NCI-H82 (cell line): Measurements from ENCODE around the gene LTB.
A peak's percentile ranks its signal among the peaks of the same experiment; 100 is the strongest.

ENCODE experiments used
- DNase-seq: peaks from one replicate; lab custom pipeline; 2025; lab: John Stamatoyannopoulos, UW

Gene LTB

DNA sequence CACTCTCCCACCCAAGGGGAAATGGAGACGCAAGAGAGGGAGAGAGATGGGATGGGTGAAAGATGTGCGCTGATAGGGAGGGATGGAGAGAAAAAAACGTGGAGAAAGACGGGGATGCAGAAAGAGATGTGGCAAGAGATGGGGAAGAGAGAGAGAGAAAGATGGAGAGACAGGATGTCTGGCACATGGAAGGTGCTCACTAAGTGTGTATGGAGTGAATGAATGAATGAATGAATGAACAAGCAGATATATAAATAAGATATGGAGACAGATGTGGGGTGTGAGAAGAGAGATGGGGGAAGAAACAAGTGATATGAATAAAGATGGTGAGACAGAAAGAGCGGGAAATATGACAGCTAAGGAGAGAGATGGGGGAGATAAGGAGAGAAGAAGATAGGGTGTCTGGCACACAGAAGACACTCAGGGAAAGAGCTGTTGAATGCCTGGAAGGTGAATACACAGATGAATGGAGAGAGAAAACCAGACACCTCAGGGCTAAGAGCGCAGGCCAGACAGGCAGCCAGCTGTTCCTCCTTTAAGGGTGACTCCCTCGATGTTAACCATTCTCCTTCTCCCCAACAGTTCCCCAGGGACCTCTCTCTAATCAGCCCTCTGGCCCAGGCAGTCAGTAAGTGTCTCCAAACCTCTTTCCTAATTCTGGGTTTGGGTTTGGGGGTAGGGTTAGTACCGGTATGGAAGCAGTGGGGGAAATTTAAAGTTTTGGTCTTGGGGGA, 6.1 kb downstream of the LTB start:
- peak; percentile 47 for DNase-seq

GRCh38 chr6:31575335-31575901, 6.8 kb downstream of the LTB start, which contains the start of gene TNF:
TNF (plus strand) TSS chr6:31575565; CDS start chr6:31575742, 177 bp downstream.
- DNase-seq, result no peak

DNA sequence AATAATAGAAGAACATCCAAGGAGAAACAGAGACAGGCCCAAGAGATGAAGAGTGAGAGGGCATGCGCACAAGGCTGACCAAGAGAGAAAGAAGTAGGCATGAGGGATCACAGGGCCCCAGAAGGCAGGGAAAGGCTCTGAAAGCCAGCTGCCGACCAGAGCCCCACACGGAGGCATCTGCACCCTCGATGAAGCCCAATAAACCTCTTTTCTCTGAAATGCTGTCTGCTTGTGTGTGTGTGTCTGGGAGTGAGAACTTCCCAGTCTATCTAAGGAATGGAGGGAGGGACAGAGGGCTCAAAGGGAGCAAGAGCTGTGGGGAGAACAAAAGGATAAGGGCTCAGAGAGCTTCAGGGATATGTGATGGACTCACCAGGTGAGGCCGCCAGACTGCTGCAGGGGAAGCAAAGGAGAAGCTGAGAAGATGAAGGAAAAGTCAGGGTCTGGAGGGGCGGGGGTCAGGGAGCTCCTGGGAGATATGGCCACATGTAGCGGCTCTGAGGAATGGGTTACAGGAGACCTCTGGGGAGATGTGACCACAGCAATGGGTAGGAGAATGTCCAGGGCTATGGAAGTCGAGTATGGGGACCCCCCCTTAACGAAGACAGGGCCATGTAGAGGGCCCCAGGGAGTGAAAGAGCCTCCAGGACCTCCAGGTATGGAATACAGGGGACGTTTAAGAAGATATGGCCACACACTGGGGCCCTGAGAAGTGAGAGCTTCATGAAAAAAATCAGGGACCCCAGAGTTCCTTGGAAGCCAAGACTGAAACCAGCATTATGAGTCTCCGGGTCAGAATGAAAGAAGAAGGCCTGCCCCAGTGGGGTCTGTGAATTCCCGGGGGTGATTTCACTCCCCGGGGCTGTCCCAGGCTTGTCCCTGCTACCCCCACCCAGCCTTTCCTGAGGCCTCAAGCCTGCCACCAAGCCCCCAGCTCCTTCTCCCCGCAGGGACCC, 7.8 kb downstream of the LTB start:
- DNase-seq, result no peak

DNA sequence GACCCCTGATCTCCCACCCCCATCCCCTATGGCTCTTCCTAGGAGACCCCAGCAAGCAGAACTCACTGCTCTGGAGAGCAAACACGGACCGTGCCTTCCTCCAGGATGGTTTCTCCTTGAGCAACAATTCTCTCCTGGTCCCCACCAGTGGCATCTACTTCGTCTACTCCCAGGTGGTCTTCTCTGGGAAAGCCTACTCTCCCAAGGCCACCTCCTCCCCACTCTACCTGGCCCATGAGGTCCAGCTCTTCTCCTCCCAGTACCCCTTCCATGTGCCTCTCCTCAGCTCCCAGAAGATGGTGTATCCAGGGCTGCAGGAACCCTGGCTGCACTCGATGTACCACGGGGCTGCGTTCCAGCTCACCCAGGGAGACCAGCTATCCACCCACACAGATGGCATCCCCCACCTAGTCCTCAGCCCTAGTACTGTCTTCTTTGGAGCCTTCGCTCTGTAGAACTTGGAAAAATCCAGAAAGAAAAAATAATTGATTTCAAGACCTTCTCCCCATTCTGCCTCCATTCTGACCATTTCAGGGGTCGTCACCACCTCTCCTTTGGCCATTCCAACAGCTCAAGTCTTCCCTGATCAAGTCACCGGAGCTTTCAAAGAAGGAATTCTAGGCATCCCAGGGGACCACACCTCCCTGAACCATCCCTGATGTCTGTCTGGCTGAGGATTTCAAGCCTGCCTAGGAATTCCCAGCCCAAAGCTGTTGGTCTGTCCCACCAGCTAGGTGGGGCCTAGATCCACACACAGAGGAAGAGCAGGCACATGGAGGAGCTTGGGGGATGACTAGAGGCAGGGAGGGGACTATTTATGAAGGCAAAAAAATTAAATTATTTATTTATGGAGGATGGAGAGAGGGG, 8.8 kb downstream of the LTB start:
- no peak for DNase-seq

DNA sequence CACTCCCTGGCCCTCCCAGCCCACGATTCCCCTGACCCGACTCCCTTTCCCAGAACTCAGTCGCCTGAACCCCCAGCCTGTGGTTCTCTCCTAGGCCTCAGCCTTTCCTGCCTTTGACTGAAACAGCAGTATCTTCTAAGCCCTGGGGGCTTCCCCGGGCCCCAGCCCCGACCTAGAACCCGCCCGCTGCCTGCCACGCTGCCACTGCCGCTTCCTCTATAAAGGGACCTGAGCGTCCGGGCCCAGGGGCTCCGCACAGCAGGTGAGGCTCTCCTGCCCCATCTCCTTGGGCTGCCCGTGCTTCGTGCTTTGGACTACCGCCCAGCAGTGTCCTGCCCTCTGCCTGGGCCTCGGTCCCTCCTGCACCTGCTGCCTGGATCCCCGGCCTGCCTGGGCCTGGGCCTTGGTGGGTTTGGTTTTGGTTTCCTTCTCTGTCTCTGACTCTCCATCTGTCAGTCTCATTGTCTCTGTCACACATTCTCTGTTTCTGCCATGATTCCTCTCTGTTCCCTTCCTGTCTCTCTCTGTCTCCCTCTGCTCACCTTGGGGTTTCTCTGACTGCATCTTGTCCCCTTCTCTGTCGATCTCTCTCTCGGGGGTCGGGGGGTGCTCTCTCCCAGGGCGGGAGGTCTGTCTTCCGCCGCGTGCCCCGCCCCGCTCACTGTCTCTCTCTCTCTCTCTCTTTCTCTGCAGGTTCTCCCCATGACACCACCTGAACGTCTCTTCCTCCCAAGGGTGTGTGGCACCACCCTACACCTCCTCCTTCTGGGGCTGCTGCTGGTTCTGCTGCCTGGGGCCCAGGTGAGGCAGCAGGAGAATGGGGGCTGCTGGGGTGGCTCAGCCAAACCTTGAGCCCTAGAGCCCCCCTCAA, 9.9 kb downstream of the LTB start, which contains the start of gene LTA:
Gene LTA, plus strand, starts transcription at position 249 of the 871 bp plus-strand sequence. Its CDS starts 454 bp downstream, at position 703.
- no peak for DNase-seq

- no peak for DNase-seq
Measured at GRCh38 chr6:31569861-31570536, 12.2 kb downstream of the LTB start.

- DNase-seq, result no peak
Measured at GRCh38 chr6:31568537-31568961, 13.7 kb downstream of the LTB start.

DNA sequence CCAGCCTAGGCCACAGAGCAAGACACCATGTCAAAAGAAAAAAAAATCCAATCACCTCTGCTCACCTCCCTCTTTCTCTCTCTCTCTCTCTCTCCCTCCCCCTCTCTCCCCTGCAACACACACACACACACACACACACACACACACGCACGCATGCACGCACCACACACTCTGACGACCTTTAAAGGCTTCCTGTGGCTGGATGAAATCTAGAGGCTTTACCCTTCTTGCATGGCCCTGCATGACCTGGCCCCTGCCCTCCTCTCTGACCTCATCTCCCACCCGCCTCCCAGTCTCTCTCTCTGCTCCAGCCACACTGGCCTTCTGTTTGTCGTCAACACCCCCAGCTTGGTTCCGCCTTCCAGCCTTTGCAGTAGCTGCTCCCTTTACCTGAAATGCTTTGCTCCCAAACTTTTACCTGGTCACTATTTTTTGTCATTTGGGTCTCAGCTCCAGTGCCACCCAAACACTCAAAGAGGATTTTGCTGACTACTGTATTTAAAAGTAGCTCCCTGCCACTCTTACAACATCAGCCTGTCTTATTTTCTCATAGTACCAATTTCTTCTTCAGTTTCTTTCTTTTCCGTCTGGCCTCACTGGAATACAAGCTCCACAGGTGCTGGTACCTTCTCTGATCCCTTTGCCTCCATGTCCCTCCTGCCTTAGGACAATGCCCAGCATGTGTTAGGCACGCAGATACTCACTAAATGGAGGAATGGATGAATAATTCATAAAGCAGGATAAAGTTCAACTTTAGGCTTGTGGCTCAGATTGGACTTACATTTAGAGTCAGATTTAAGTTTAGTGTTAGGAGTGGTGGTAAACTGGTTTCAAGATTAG, 14.5 kb downstream of the LTB start:
- no peak for DNase-seq

GRCh38 chr6:31560697-31561058, 21.5 kb downstream of the LTB start:
- no peak for DNase-seq

DNA sequence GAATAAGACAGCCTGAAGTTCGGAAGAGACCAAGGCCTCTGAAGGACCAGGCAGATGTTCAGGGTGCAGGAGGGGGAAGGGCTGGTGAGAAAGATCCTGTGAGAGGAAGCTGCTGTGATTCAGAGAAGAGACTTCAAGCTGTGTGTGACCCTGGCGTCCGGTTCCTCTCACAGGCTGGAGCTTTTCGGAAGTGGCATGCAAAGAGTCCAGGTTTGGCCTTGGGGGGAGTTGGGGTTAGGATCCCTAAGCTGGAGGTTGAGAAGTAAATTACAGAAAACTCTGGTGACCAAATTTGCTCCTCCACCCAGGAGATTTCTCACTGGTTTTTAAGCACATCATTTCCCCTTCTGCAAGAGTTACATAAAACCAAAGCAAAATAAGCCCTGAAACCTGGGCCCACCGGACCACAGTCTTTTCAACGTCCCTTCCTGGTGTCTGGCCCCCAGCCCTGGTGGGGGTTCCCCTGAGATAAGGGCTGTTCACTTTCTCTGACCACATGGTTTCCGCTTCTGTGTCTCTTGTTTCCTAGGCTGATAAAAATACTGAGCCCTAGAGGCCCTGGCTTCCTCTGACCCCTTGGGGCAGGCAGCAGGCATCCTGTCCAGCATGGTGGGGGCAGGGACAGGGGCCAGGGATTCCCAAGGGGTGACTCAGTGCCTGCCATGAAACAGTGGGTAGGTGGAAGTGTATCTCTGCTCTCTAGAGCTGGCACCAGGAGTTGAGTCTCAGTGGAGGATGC, 22.1 kb downstream of the LTB start:
- DNase-seq, result no peak

DNA sequence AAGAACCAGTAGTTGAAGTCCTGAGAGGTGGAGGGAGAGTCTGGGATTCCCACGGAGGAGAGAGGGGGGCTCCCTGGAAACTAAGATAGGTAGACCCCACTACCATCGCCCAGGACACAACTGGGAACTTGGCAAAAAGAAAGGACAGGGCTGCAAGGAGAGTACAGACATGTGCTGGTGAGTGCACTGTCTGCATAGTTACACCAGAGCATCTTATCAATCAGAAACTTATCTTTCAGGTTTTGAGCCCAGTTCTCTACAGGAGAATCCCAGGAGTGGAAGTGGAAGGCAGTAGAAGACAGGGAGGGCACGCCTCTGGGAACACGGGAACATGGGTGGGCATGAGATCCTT, 22.6 kb downstream of the LTB start:
- DNase-seq, result no peak

GRCh38 chr6:31558631-31559500, 23.4 kb downstream of the LTB start:
- DNase-seq, result no peak

DNA sequence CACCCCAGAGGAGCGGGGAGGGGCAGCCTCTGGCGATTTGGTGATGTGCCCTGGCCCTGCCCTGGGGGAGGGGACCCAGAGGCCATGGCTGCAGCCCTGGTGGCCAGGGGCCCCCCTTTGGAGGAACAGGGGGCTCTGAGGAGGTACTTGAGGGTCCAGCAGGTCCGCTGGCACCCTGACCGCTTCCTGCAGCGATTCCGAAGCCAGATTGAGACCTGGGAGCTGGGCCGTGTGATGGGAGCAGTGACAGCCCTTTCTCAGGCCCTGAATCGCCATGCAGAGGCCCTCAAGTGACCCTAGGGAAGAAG, 24.0 kb downstream of the LTB start:
- DNase-seq, result no peak

GRCh38 chr6:31557443-31558317, 24.5 kb downstream of the LTB start:
- DNase-seq, result no peak

DNA sequence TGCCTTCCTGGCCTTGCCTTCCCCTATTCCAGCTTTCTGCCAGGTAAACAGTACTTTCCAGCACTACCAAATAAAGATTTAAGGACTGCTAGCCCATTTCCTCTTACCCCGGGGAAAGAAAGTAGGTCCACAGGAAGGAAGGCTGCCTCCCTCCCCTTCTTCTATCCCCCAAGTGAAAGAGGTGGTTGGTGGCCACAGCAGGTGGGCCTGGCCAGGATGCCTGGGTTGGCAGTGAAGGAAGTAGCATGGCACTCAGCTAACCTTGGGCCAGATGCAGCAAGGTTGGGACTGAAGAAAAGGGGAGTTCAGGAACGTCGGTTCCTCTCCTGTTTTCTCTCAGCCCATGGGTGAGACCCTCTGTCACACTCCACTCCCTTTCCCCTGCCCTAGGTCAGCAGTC, 25.9 kb downstream of the LTB start:
- no peak for DNase-seq

DNA sequence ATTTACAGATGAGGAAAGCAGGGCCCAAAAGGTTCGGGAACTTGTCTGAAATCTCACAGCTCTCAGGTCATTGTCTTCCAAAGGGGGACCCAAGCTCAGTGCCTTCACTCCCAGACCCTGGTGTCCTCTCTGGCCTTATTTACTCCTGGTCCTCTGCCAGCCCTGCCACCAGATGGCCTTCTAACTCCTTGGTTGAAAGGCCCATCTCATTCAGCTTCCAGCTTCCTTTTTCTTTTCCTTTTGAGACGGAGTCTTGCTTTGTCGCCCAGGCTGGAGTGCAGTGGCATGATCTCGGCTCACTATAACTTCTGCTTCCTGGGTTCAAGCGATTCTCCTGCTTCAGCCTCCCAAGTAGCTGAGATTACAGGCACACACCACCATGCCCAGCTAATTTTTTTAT, 30.9 kb downstream of the LTB start:
- DNase-seq, result peak; percentile 69

DNA sequence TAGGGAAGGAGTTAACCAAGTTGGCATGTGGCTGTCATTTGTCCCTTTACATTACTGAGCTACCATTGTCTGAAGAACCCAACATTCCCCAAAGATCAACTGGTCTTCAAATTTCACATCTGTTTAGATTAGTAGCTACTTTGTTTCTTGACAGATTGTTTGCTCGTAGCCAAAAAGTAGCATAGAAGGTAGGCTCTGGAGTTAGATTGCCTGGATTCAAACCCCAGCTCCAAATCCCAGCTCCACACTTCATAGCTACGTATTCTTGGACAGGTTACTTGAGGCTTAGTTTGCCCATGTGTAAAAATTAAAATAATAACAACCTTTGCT, 33.7 kb downstream of the LTB start:
- no peak for DNase-seq
